ENCODE data around the gene CORO2B.

GRCh38 chr15:68668926-68669600 is 90.3 kb downstream of the CORO2B start:
- TF ChIP-seq CTCF (IDR thresholded peaks at IDR 0.05 in 2 of 3, conservative IDR thresholded peaks at IDR 0.05 in 1 of 3; ENCODE audit: insufficient read depth in 2 of 3, low read depth in 1 of 3, low read length in 3 of 3) (no peak), ARID4B (CRISPR knock-in tag; IDR thresholded peaks at IDR 0.05) (no peak), BCL6 (CRISPR knock-in tag; IDR thresholded peaks at IDR 0.05) (no peak), ZFP91 (CRISPR knock-in tag; IDR thresholded peaks at IDR 0.05) (no peak), SIN3A (IDR thresholded peaks at IDR 0.05; ENCODE audit: borderline replicate concordance in 2 of 2, control insufficient read depth in 1 of 2, low read depth in 2 of 2, low read length in 2 of 2) (no peak), POLR2A (conservative IDR thresholded peaks at IDR 0.05) (no peak), YY1 (IDR thresholded peaks at IDR 0.05; ENCODE audit: borderline replicate concordance in 1 of 3, control insufficient read depth in 1 of 3, extremely low read depth in 1 of 3, insufficient read depth in 3 of 3, insufficient read length in 1 of 3, insufficient replicate concordance in 2 of 3, low read depth in 1 of 3, low read length in 2 of 3) (no peak), BRF2 (IDR thresholded peaks at IDR 0.05; ENCODE audit: borderline replicate concordance, insufficient read depth, insufficient read length) (no peak), NFYB (IDR thresholded peaks at IDR 0.05; ENCODE audit: extremely low read depth, insufficient read length) (no peak)

Data from K562 (cell line).